ENCODE measurements around the gene EDARADD. TPM values are rescaled to one million over a fixed set of nuclear protein-coding genes. Genes with fewer than 3 reads are reported as not detected.

EDARADD gene
- total and polyA plus RNA-seq, 2 of the 13 experiments (the other 11 are each of a cell fraction or from before 2014, with no cell fraction given) = 0.03 TPM; not detected in 1

- Histone ChIP-seq H3K79me2 (ENCODE audit: insufficient read depth, low read length) (peaks cover 41% of the 10 kb centered on the region), H3K9ac (ENCODE audit: insufficient read depth, low read depth, low read length) (peak overlapping the region; percentile 82), H3K4me1 (ENCODE audit: insufficient read depth, low read length) (peaks cover 69% of the 10 kb centered on the region), H3K9me3 (ENCODE audit: low read length) (no peaks in the 10 kb centered on the region), H2AFZ (ENCODE audit: low read length) (peak overlapping the region; percentile 47), H3K4me2 (ENCODE audit: low read depth, low read length) (peak overlapping the region; percentile 88), H3K4me3 (replicated peaks in 1 of 3; ENCODE audit: insufficient read depth in 1 of 3, low read depth in 2 of 3, low read length in 3 of 3) (peak overlapping the region; percentile 74 to 95 (median 80); a peak in 5 of 6 replicates), H3K27me3 (ENCODE audit: control insufficient read depth in 1 of 2, insufficient read depth in 2 of 2, low read length in 2 of 2) (no peaks in the 10 kb centered on the region; a peak in 1 of 5 replicates), H4K20me1 (ENCODE audit: insufficient read depth, low read length) (no peaks in the 10 kb centered on the region), H3K36me3 (replicated peaks in 1 of 2; ENCODE audit: control insufficient read depth in 1 of 2, insufficient read depth in 2 of 2, low read length in 2 of 2) (peaks cover 4 to 21% of the 10 kb centered on the region in 2 experiments; a peak in 4 of 5 replicates), H3K27ac (ENCODE audit: extremely low read length, insufficient read depth, low read length) (peak overlapping the region; percentile 93)
- in situ Hi-C loops (cut with HindIII; ENCODE audit: extremely low pct_ligation_motif_present, low pct_unique_long_range_greater_than_20kb) = no loop called here
- POLR2A ChIA-PET = interaction anchor here (0.7 to 2.4 kb wide), 2 partner anchors 9 to 33 kb away, joined by 3 to 26 read pairs; no protein-coding TSS in a partner anchor
- 0% methylated on average over 3 of the region's 3 CpGs for WGBS (ENCODE audit: low lambda C conversion rate)
- ATAC-seq (no peak), DNase-seq (ENCODE audit: low spot score) (no peak), FAIRE-seq (no peak)
- BruUV-seq (replicated peaks) = TSS peak; percentile 52
- intact Hi-C loops (cut with micrococcal nuclease; ENCODE audit: unreplicated experiment) = loop anchor here (5.0 kb wide), 1 partner anchor 128 kb away; no protein-coding TSS in a partner anchor
- CTCF ChIA-PET (ENCODE audit: low intra/inter-chr PET ratio, low total read pairs) = no interaction called here
- TF ChIP-seq FUBP1 (CRISPR knock-in tag; IDR thresholded peaks at IDR 0.05; ENCODE audit: borderline replicate concordance) (no peak), ZNF432 (CRISPR knock-in tag; IDR thresholded peaks at IDR 0.05; ENCODE audit: borderline replicate concordance) (no peak), TFDP1 (CRISPR knock-in tag; IDR thresholded peaks at IDR 0.05; ENCODE audit: borderline replicate concordance) (no peak), TRIM22 (IDR thresholded peaks at IDR 0.05) (no peak), ZNF30 (CRISPR knock-in tag; IDR thresholded peaks at IDR 0.05) (no peak), PPARG (CRISPR knock-in tag; conservative IDR thresholded peaks at IDR 0.05) (no peak), BRCA1 (CRISPR knock-in tag; IDR thresholded peaks at IDR 0.05) (no peak), ZBTB37 (CRISPR knock-in tag; IDR thresholded peaks at IDR 0.05) (no peak), U2AF2 (IDR thresholded peaks at IDR 0.05; ENCODE audit: low read depth, low read length) (no peak), LBX2 (CRISPR knock-in tag; IDR thresholded peaks at IDR 0.05; ENCODE audit: borderline replicate concordance) (no peak), ZBTB1 (CRISPR knock-in tag; IDR thresholded peaks at IDR 0.05; ENCODE audit: borderline replicate concordance) (no peak), SRY (CRISPR knock-in tag; IDR thresholded peaks at IDR 0.05) (no peak), FOXP4 (CRISPR knock-in tag; IDR thresholded peaks at IDR 0.05) (no peak), ZNF704 (CRISPR knock-in tag; IDR thresholded peaks at IDR 0.05; ENCODE audit: borderline replicate concordance) (no peak)
Observed at GRCh38 chr1:236524895-236525184, 130.8 kb downstream of the EDARADD start.

Measured in HepG2 (cell line).